ENCODE data around the gene TMPRSS4.

The TMPRSS4 gene

GRCh38 chr11:118084656-118085055 lies 7.8 kb downstream of the TMPRSS4 start:
- Histone ChIP-seq H3F3A (ENCODE audit: insufficient read depth, low read length) (no peaks in the 10 kb centered on the region), H4K20me1 (ENCODE audit: insufficient read depth, low read length) (no peaks in the 10 kb centered on the region), H3K9me2 (ENCODE audit: low read depth, low read length) (no peaks in the 10 kb centered on the region), H3K4me3 (ENCODE audit: low read depth, low read length, poor library complexity, severe bottlenecking) (no peak overlapping the region), H3K4me2 (ENCODE audit: low read length) (no peak overlapping the region), H3K27me3 (ENCODE audit: insufficient read depth, low read length) (no peaks in the 10 kb centered on the region; the same call in 1 of the 2 replicates), H3K79me2 (ENCODE audit: insufficient read depth, low read length) (no peaks in the 10 kb centered on the region), H2AFZ (ENCODE audit: low read length) (no peak overlapping the region), H3K36me3 (ENCODE audit: insufficient read depth, low read length) (no peaks in the 10 kb centered on the region; the same call in 1 of the 2 replicates), H3K27ac (ENCODE audit: low read depth, low read length, poor library complexity, severe bottlenecking) (no peak overlapping the region), H3K4me1 (ENCODE audit: insufficient read depth, low read length, severe bottlenecking) (no peaks in the 10 kb centered on the region), H3K9me3 (ENCODE audit: low read length) (no peaks in the 10 kb centered on the region), H3K9ac (ENCODE audit: low read length) (no peak overlapping the region)
- TF ChIP-seq EZH2 (IDR thresholded peaks at IDR 0.05; ENCODE audit: borderline replicate concordance, low read length) (no peak), CTCF (IDR thresholded peaks at IDR 0.05; ENCODE audit: low read length) (no peak)

GRCh38 chr11:118086913-118087768 lies 10.3 kb downstream of the TMPRSS4 start, which contains the start of gene SMIM35:
Gene SMIM35 (minus strand): TSS chr11:118086963. CDS start chr11:118086757, 206 bp downstream.
- no peak within 1 kb of the TSS for H3K27ac ChIP-seq (ENCODE audit: low read depth, low read length, poor library complexity, severe bottlenecking)
- no peaks in the 10 kb centered on the region for H3K4me1 ChIP-seq (ENCODE audit: insufficient read depth, low read length, severe bottlenecking)

GRCh38 chr11:118087931-118088330 lies 11.1 kb downstream of the TMPRSS4 start:
- H3K9ac ChIP-seq (ENCODE audit: low read length) = no peak overlapping the region
- no peaks in the 10 kb centered on the region for H3F3A ChIP-seq (ENCODE audit: insufficient read depth, low read length)
- no peaks in the 10 kb centered on the region for H3K9me2 ChIP-seq (ENCODE audit: low read depth, low read length)
- H3K79me2 ChIP-seq (ENCODE audit: insufficient read depth, low read length) = no peaks in the 10 kb centered on the region
- H3K4me1 ChIP-seq (ENCODE audit: insufficient read depth, low read length, severe bottlenecking) = no peaks in the 10 kb centered on the region
- H3K4me2 ChIP-seq (ENCODE audit: low read length) = no peak overlapping the region
- H3K36me3 ChIP-seq (ENCODE audit: insufficient read depth, low read length) = no peaks in the 10 kb centered on the region; the same call in 1 of the 2 replicates
- H4K20me1 ChIP-seq (ENCODE audit: insufficient read depth, low read length) = no peaks in the 10 kb centered on the region
- H3K4me3 ChIP-seq (ENCODE audit: low read depth, low read length, poor library complexity, severe bottlenecking) = no peak overlapping the region
- TF ChIP-seq EZH2 (IDR thresholded peaks at IDR 0.05; ENCODE audit: borderline replicate concordance, low read length) (no peak), CTCF (IDR thresholded peaks at IDR 0.05; ENCODE audit: low read length) (no peak)
- no peaks in the 10 kb centered on the region for H3K9me3 ChIP-seq (ENCODE audit: low read length)
- no peaks in the 10 kb centered on the region; the same call in 1 of the 2 replicates for H3K27me3 ChIP-seq (ENCODE audit: insufficient read depth, low read length)
- no peak overlapping the region for H2AFZ ChIP-seq (ENCODE audit: low read length)
- H3K27ac ChIP-seq (ENCODE audit: low read depth, low read length, poor library complexity, severe bottlenecking) = no peak overlapping the region

More at GRCh38 chr11:118086913-118087768, 10.3 kb downstream of the TMPRSS4 start, which contains the start of gene SMIM35:
- no peak for TF ChIP-seq EZH2 (IDR thresholded peaks at IDR 0.05; ENCODE audit: borderline replicate concordance, low read length)
- no peak for TF ChIP-seq CTCF (IDR thresholded peaks at IDR 0.05; ENCODE audit: low read length)
- H2AFZ ChIP-seq (ENCODE audit: low read length) = no peak within 1 kb of the TSS
- H3K4me2 ChIP-seq (ENCODE audit: low read length) = no peak within 1 kb of the TSS
- no peaks in the 10 kb centered on the region for H4K20me1 ChIP-seq (ENCODE audit: insufficient read depth, low read length)
- no peaks in the 10 kb centered on the region; the same call in 1 of the 2 replicates for H3K27me3 ChIP-seq (ENCODE audit: insufficient read depth, low read length)
- H3F3A ChIP-seq (ENCODE audit: insufficient read depth, low read length) = no peaks in the 10 kb centered on the region
- no peaks in the 10 kb centered on the region for H3K9me2 ChIP-seq (ENCODE audit: low read depth, low read length)
- no peak within 1 kb of the TSS for H3K4me3 ChIP-seq (ENCODE audit: low read depth, low read length, poor library complexity, severe bottlenecking)
- H3K9ac ChIP-seq (ENCODE audit: low read length) = no peak within 1 kb of the TSS
- no peaks in the 10 kb centered on the region for H3K79me2 ChIP-seq (ENCODE audit: insufficient read depth, low read length)
- no peaks in the 10 kb centered on the region for H3K9me3 ChIP-seq (ENCODE audit: low read length)
- H3K36me3 ChIP-seq (ENCODE audit: insufficient read depth, low read length) = no peaks in the 10 kb centered on the region; the same call in 1 of the 2 replicates
